WTC11 (cell line): ENCODE data around the gene ADNP2. TPM values are rescaled to one million over a fixed set of nuclear protein-coding genes. Genes with fewer than 3 reads are reported as not detected.

ENCODE experiments used
- ATAC-seq: fragments of 200-7000 bp; cut with Tn5 transposase; 2 replicates; pipeline ENCODE4 v1.10.0; 2021; ENCODE audit warnings: mild to moderate bottlenecking, moderate library complexity
- CTCF ChIA-PET: fragments of 300-600 bp; sonication (Branson Sonifier 250); formaldehyde crosslinking; loops from one replicate; lab custom pipeline; 2021; ENCODE audit warnings: antibody characterized with exemption; lab: Charles Lee
- POLR2A ChIA-PET: fragments of 350-600 bp; sonication (Branson Sonifier 250); formaldehyde crosslinking; loops from one replicate; lab custom pipeline; 2021; ENCODE audit warnings: antibody characterized with exemption; lab: Charles Lee
- DNase-seq: peaks from one replicate; pipeline ENCODE4 v3.0.0; 2021; ENCODE audit warnings: low spot score
- H3K27ac Mint-ChIP-seq: 2 replicates; pipeline ENCODE4 v1.8.0; 2021; ENCODE audit warnings: mixed read lengths
- H3K27me3 Mint-ChIP-seq: 2 replicates; pipeline ENCODE4 v1.8.0; 2021; ENCODE audit warnings: low read depth, mild to moderate bottlenecking, moderate library complexity, mixed read lengths
- H3K36me3 Mint-ChIP-seq: 2 replicates; pipeline ENCODE4 v1.8.0; 2021; ENCODE audit warnings: mixed read lengths
- H3K4me1 Mint-ChIP-seq: 2 replicates; pipeline ENCODE4 v1.8.0; 2022; ENCODE audit warnings: mixed read lengths
- H3K4me3 Mint-ChIP-seq: 2 replicates; pipeline ENCODE4 v1.8.0; 2021; ENCODE audit warnings: mild to moderate bottlenecking, moderate library complexity, mixed read lengths
- H3K9me3 Mint-ChIP-seq: 2 replicates; pipeline ENCODE4 v1.8.0; 2021; ENCODE audit warnings: mixed read lengths
- CREB1 ChIP-seq: sonication (generic); formaldehyde crosslinking; IDR thresholded peaks from 2 replicates; pipeline ENCODE4 v1.8.0; 2023; ENCODE audit warnings: mild to moderate bottlenecking, missing genetic modification reagents
- ESRRA ChIP-seq: sonication (generic); formaldehyde crosslinking; IDR thresholded peaks from 2 replicates; pipeline ENCODE4 v1.8.1; 2022; ENCODE audit warnings: mild to moderate bottlenecking, missing genetic modification reagents, borderline replicate concordance
- ETV6 ChIP-seq: sonication (generic); formaldehyde crosslinking; IDR thresholded peaks from 2 replicates; pipeline ENCODE4 v1.8.1; 2022; ENCODE audit warnings: mild to moderate bottlenecking, missing genetic modification reagents
- FOXK1 ChIP-seq: sonication (generic); formaldehyde crosslinking; IDR thresholded peaks from 2 replicates; pipeline ENCODE4 v1.8.0; 2022; ENCODE audit warnings: mild to moderate bottlenecking, moderate library complexity, missing genetic modification reagents
- GRHL2 ChIP-seq: fragments of 250-450 bp; sonication (Bioruptor Pico); IDR thresholded peaks from 2 replicates; pipeline ENCODE4 v1.8.0; 2022; ENCODE audit warnings: mild to moderate bottlenecking, moderate library complexity; ENCODE audit not compliant: insufficient replicate concordance, severe bottlenecking
- JUN ChIP-seq: sonication (generic); formaldehyde crosslinking; IDR thresholded peaks from 2 replicates; pipeline ENCODE4 v1.8.0; 2023; ENCODE audit warnings: mild to moderate bottlenecking, missing genetic modification reagents
- MXD4 ChIP-seq: fragments of 250-450 bp; sonication (Bioruptor Pico); IDR thresholded peaks from 2 replicates; pipeline ENCODE4 v1.8.0; 2021; ENCODE audit warnings: mild to moderate bottlenecking, moderate library complexity, borderline replicate concordance
- NR1H2 ChIP-seq: sonication (generic); formaldehyde crosslinking; IDR thresholded peaks from 2 replicates; pipeline ENCODE4 v1.9.0; 2021; ENCODE audit warnings: mild to moderate bottlenecking, moderate library complexity, missing genetic modification reagents
- SMAD3 ChIP-seq: sonication (generic); formaldehyde crosslinking; IDR thresholded peaks from 2 replicates; pipeline ENCODE4 v1.8.0; 2022; ENCODE audit warnings: missing genetic modification reagents, mild to moderate bottlenecking, borderline replicate concordance
- SP1 ChIP-seq: sonication (generic); formaldehyde crosslinking; conservative IDR thresholded peaks from 2 replicates; pipeline ENCODE4 v1.8.1; 2022; ENCODE audit warnings: missing genetic modification reagents
- TCF7 ChIP-seq: sonication (generic); formaldehyde crosslinking; IDR thresholded peaks from 2 replicates; pipeline ENCODE4 v1.8.0; 2022; ENCODE audit warnings: mild to moderate bottlenecking, low read depth, missing genetic modification reagents, moderate library complexity
- ZNF138 ChIP-seq: sonication (generic); formaldehyde crosslinking; conservative IDR thresholded peaks from 2 replicates; pipeline ENCODE4 v1.8.1; 2022; ENCODE audit warnings: mild to moderate bottlenecking, moderate library complexity, missing genetic modification reagents
- total RNA-seq: library from RNA; stranded (reverse); gene quantifications from 3 replicates; pipeline ENCODE4 v1.2.3, GENCODE V29; 2021
- TF ChIP-seq, protein P1 (sequence below): sonication (generic); formaldehyde crosslinking; IDR thresholded peaks from 2 replicates; pipeline ENCODE4 v1.8.0; 2022; ENCODE audit warnings: mild to moderate bottlenecking, missing genetic modification reagents
- TF ChIP-seq, protein P2 (sequence below): fragments of 250-450 bp; sonication (Bioruptor Pico); IDR thresholded peaks from 2 replicates; pipeline ENCODE4 v1.8.0; 2021; ENCODE audit warnings: mild to moderate bottlenecking
- TF ChIP-seq, protein P3 (sequence below): fragments of 250-450 bp; sonication (Bioruptor Pico); IDR thresholded peaks from 2 replicates; pipeline ENCODE4 v1.9.0; 2021; ENCODE audit warnings: mild to moderate bottlenecking
- TF ChIP-seq, protein P4 (sequence below): sonication (generic); formaldehyde crosslinking; IDR thresholded peaks from 2 replicates; pipeline ENCODE4 v1.8.1; 2023; ENCODE audit warnings: mild to moderate bottlenecking, missing genetic modification reagents, moderate library complexity
- TF ChIP-seq, protein P5 (sequence below): sonication (generic); formaldehyde crosslinking; IDR thresholded peaks from 2 replicates; pipeline ENCODE4 v1.8.1; 2023; ENCODE audit warnings: mild to moderate bottlenecking, missing genetic modification reagents, moderate library complexity
- TF ChIP-seq, protein P6 (sequence below): sonication (generic); formaldehyde crosslinking; IDR thresholded peaks from 2 replicates; pipeline ENCODE4 v1.8.1; 2022; ENCODE audit warnings: mild to moderate bottlenecking, missing genetic modification reagents, moderate library complexity, borderline replicate concordance
- TF ChIP-seq, protein P7 (sequence below): sonication (generic); formaldehyde crosslinking; IDR thresholded peaks from 2 replicates; pipeline ENCODE4 v1.8.0; 2022; ENCODE audit warnings: mild to moderate bottlenecking, missing genetic modification reagents
- TF ChIP-seq, protein P8 (sequence below): fragments of 250-450 bp; sonication (Bioruptor Pico); conservative IDR thresholded peaks from 2 replicates; pipeline ENCODE4 v1.9.0; 2021; ENCODE audit warnings: mild to moderate bottlenecking
- TF ChIP-seq, protein P9 (sequence below): sonication (generic); formaldehyde crosslinking; IDR thresholded peaks from 2 replicates; pipeline ENCODE4 v1.8.1; 2022; ENCODE audit warnings: missing genetic modification reagents, borderline replicate concordance

Gene ADNP2
- total RNA-seq, 1 experiment from 2014 or later: 56.0 TPM

DNA sequence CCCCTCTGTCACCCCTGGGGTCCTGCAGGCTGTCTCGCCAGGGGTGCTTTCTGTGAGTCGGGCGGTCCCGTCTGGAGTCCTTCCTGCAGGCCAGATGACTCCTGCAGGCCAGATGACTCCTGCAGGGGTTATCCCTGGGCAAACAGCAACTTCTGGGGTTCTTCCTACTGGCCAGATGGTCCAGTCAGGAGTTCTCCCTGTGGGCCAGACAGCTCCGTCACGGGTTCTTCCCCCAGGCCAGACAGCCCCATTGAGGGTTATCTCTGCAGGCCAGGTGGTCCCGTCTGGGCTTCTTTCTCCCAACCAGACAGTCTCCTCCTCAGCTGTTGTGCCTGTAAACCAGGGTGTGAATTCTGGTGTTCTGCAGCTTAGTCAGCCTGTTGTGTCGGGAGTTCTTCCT is 27.6 kb downstream of the ADNP2 start:
- H3K9me3 Mint-ChIP-seq: no peaks in the 10 kb centered on the region
- POLR2A ChIA-PET: no interaction called here
- CTCF ChIA-PET: no interaction called here
- H3K27me3 Mint-ChIP-seq: no peaks in the 10 kb centered on the region; the same call in 1 of the 2 replicates
- no peak overlapping the region for H3K27ac Mint-ChIP-seq
- DNase-seq: no peak
- no peak overlapping the region for H3K4me3 Mint-ChIP-seq
- no peak for TF ChIP-seq ZNF138 (CRISPR knock-in tag)
- TF ChIP-seq TCF7 (CRISPR knock-in tag): no peak
- TF ChIP-seq, protein P1, sequence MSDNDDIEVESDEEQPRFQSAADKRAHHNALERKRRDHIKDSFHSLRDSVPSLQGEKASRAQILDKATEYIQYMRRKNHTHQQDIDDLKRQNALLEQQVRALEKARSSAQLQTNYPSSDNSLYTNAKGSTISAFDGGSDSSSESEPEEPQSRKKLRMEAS (CRISPR knock-in tag): no peak
- TF ChIP-seq SMAD3 (CRISPR knock-in tag): no peak
- TF ChIP-seq, protein P2, sequence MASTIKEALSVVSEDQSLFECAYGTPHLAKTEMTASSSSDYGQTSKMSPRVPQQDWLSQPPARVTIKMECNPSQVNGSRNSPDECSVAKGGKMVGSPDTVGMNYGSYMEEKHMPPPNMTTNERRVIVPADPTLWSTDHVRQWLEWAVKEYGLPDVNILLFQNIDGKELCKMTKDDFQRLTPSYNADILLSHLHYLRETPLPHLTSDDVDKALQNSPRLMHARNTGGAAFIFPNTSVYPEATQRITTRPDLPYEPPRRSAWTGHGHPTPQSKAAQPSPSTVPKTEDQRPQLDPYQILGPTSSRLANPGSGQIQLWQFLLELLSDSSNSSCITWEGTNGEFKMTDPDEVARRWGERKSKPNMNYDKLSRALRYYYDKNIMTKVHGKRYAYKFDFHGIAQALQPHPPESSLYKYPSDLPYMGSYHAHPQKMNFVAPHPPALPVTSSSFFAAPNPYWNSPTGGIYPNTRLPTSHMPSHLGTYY (CRISPR knock-in tag): no peak
- TF ChIP-seq, protein P3, sequence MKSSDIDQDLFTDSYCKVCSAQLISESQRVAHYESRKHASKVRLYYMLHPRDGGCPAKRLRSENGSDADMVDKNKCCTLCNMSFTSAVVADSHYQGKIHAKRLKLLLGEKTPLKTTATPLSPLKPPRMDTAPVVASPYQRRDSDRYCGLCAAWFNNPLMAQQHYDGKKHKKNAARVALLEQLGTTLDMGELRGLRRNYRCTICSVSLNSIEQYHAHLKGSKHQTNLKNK (CRISPR knock-in tag): no peak
- no peak for TF ChIP-seq CREB1
- TF ChIP-seq, protein P4, sequence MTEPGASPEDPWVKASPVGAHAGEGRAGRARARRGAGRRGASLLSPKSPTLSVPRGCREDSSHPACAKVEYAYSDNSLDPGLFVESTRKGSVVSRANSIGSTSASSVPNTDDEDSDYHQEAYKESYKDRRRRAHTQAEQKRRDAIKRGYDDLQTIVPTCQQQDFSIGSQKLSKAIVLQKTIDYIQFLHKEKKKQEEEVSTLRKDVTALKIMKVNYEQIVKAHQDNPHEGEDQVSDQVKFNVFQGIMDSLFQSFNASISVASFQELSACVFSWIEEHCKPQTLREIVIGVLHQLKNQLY (CRISPR knock-in tag): no peak
- TF ChIP-seq, protein P5, sequence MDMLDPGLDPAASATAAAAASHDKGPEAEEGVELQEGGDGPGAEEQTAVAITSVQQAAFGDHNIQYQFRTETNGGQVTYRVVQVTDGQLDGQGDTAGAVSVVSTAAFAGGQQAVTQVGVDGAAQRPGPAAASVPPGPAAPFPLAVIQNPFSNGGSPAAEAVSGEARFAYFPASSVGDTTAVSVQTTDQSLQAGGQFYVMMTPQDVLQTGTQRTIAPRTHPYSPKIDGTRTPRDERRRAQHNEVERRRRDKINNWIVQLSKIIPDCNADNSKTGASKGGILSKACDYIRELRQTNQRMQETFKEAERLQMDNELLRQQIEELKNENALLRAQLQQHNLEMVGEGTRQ (CRISPR knock-in tag): no peak
- TF ChIP-seq ETV6 (CRISPR knock-in tag): no peak
- TF ChIP-seq ESRRA: no peak
- ATAC-seq: no peak
- peaks cover 78% of the 10 kb centered on the region for H3K36me3 Mint-ChIP-seq
- peaks cover 11% of the 10 kb centered on the region; the same call in 1 of the 2 replicates for H3K4me1 Mint-ChIP-seq

DNA sequence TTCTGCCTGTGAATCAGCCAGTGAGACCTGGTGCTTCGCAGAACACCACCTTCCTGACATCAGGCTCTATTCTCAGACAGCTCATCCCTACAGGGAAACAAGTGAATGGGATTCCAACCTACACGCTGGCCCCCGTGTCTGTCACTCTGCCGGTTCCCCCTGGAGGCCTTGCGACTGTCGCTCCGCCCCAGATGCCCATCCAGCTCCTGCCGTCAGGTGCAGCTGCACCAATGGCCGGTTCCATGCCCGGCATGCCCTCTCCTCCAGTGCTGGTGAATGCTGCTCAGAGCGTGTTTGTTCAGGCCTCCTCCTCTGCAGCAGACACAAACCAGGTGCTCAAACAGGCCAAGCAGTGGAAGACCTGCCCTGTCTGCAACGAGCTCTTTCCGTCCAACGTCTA is 28.1 kb downstream of the ADNP2 start:
- Mint-ChIP-seq H3K4me1 (peaks cover 9% of the 10 kb centered on the region; the same call in 1 of the 2 replicates), H3K9me3 (no peaks in the 10 kb centered on the region), H3K27me3 (no peaks in the 10 kb centered on the region; the same call in 1 of the 2 replicates), H3K36me3 (peaks cover 75% of the 10 kb centered on the region), H3K4me3 (no peak overlapping the region), H3K27ac (peak overlapping the region; percentile 40; the same call in 1 of the 2 replicates)
- DNase-seq (no peak), ATAC-seq (no peak)
- CTCF ChIA-PET: interaction anchor here (0.6 kb wide), 1 partner anchor 338 kb away, joined by 3 read pairs; no protein-coding TSS in a partner anchor
- POLR2A ChIA-PET: no interaction called here
- TF ChIP-seq, protein P2 (CRISPR knock-in tag): no peak
- TF ChIP-seq NR1H2 (no peak), MXD4 (CRISPR knock-in tag) (no peak), FOXK1 (no peak), JUN (CRISPR knock-in tag) (no peak), SP1 (CRISPR knock-in tag) (no peak), GRHL2 (CRISPR knock-in tag) (no peak), ZNF138 (CRISPR knock-in tag) (no peak)
- TF ChIP-seq, protein P6, sequence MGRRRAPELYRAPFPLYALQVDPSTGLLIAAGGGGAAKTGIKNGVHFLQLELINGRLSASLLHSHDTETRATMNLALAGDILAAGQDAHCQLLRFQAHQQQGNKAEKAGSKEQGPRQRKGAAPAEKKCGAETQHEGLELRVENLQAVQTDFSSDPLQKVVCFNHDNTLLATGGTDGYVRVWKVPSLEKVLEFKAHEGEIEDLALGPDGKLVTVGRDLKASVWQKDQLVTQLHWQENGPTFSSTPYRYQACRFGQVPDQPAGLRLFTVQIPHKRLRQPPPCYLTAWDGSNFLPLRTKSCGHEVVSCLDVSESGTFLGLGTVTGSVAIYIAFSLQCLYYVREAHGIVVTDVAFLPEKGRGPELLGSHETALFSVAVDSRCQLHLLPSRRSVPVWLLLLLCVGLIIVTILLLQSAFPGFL (CRISPR knock-in tag): no peak
- TF ChIP-seq, protein P5 (CRISPR knock-in tag): no peak
- TF ChIP-seq, protein P7, sequence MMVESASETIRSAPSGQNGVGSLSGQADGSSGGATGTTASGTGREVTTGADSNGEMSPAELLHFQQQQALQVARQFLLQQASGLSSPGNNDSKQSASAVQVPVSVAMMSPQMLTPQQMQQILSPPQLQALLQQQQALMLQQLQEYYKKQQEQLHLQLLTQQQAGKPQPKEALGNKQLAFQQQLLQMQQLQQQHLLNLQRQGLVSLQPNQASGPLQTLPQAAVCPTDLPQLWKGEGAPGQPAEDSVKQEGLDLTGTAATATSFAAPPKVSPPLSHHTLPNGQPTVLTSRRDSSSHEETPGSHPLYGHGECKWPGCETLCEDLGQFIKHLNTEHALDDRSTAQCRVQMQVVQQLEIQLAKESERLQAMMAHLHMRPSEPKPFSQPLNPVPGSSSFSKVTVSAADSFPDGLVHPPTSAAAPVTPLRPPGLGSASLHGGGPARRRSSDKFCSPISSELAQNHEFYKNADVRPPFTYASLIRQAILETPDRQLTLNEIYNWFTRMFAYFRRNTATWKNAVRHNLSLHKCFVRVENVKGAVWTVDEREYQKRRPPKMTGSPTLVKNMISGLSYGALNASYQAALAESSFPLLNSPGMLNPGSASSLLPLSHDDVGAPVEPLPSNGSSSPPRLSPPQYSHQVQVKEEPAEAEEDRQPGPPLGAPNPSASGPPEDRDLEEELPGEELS (CRISPR knock-in tag): no peak
- TF ChIP-seq, protein P8, sequence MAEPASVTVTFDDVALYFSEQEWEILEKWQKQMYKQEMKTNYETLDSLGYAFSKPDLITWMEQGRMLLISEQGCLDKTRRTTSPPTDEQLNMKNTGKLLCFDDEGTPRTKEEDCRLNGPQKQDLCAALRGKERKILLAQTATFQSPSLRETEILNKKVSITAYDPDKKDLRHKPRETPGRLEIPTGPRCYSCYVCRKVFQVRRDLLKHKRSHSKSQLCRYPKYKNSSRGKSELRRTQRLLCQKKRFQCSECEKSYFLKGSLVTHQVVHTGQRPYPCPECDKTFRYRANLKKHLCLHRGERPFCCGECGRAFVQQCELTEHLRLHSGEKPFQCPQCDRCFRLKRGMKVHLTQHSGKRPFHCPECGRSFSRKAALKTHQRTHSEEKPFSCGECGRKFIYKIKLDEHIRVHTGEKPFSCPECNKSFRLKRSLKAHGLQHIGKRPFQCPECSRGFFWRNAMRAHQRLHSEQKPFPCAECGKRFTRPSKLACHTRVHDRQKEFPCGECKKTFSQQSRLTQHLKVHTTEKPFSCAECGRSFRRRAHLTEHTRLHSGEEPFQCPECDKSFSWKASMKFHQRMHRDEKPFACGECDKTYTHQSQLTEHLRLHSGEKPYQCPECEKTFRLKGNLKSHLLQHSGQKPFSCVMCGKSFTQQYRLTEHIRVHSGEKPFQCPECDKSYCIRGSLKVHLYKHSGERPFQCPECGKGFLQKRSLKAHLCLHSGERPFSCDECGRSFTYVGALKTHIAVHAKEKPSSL (CRISPR knock-in tag): no peak
- TF ChIP-seq, protein P9, sequence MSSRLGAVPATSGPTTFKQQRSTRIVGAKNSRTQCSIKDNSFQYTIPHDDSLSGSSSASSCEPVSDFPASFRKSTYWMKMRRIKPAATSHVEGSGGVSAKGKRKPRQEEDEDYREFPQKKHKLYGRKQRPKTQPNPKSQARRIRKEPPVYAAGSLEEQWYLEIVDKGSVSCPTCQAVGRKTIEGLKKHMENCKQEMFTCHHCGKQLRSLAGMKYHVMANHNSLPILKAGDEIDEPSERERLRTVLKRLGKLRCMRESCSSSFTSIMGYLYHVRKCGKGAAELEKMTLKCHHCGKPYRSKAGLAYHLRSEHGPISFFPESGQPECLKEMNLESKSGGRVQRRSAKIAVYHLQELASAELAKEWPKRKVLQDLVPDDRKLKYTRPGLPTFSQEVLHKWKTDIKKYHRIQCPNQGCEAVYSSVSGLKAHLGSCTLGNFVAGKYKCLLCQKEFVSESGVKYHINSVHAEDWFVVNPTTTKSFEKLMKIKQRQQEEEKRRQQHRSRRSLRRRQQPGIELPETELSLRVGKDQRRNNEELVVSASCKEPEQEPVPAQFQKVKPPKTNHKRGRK (CRISPR knock-in tag): no peak
